ENCODE results near the gene ZBTB48.

DNA sequence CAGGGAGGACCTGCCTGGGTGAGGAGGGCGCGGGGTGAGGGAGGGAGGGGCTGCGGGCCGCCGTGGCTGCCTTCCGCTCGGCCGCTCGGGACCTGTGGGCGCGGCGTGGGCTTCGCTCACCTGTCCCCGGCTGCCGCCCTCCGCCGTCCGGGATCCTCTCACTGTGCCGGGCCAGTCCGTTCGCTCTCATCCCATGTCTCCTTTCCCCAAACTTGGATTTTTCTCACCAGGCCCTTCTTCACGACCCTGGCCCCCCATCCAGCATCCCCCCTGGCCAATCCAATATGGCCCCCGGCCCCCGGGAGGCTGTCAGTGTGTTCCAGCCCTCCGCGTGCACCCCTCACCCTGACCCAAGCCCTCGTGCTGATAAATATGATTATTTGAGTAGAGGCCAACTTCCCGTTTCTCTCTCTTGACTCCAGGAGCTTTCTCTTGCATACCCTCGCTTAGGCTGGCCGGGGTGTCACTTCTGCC is 362 bp downstream of the ZBTB48 start:
- TF ChIP-seq POLR2A (IDR thresholded peaks at IDR 0.05; ENCODE audit: low read depth, low read length) (no peak), TAF1 (IDR thresholded peaks at IDR 0.05; ENCODE audit: borderline replicate concordance, low read depth, low read length) (no peak)
